MCF 10A (cell line): ENCODE data around the gene IL20RA. TPM values are rescaled to one million over a fixed set of nuclear protein-coding genes. Genes with fewer than 3 reads are reported as not detected.
"Not testable (repeated sequence)": the region's sequence is repeated elsewhere in the genome, so short reads cannot be mapped to it uniquely, and the experiment has no call there.

Experiments used
- BruUV-seq: library from RNA; stranded (reverse); fragments of 400-500 nt; replicated peaks from 2 replicates; lab custom pipeline; 2021; lab: Mats Ljungman, UMichigan
- CTCF ChIA-PET: fragments of 300-600 bp; sonication (Branson Sonifier 250); formaldehyde crosslinking; extraction: SDS; loops from one replicate; lab custom pipeline; 2021; ENCODE audit warnings: antibody characterized with exemption, inconsistent platforms; lab: Yijun Ruan, JAX
- POLR2A ChIA-PET: fragments of 300-600, 350-650 bp; sonication (Branson Sonifier 250); formaldehyde crosslinking; extraction: SDS; loops from one replicate; lab custom pipeline; 2020; ENCODE audit warnings: antibody characterized with exemption, inconsistent platforms; lab: Yijun Ruan, JAX
- DNase-seq: peaks from one replicate; pipeline ENCODE4 v3.0.0-alpha.2; 2018; ENCODE audit not compliant: unreplicated experiment
- H3K27ac Mint-ChIP-seq: one replicate; pipeline ENCODE4 v1.8.0; 2022; ENCODE audit warnings: mild to moderate bottlenecking, low read depth, mixed read lengths; ENCODE audit not compliant: unreplicated experiment
- H3K27me3 Mint-ChIP-seq: one replicate; pipeline ENCODE4 v1.8.0; 2022; ENCODE audit warnings: mixed read lengths; ENCODE audit not compliant: insufficient read depth, unreplicated experiment
- H3K36me3 Mint-ChIP-seq: one replicate; pipeline ENCODE4 v1.8.0; 2022; ENCODE audit warnings: mild to moderate bottlenecking, moderate library complexity, mixed read lengths; ENCODE audit not compliant: insufficient read depth, unreplicated experiment
- H3K4me1 Mint-ChIP-seq: one replicate; pipeline ENCODE4 v1.8.0; 2022; ENCODE audit warnings: mixed read lengths; ENCODE audit not compliant: insufficient read depth, unreplicated experiment
- H3K4me3 Mint-ChIP-seq: one replicate; pipeline ENCODE4 v1.8.0; 2022; ENCODE audit warnings: mild to moderate bottlenecking, moderate library complexity, mixed read lengths; ENCODE audit not compliant: unreplicated experiment
- H3K9me3 Mint-ChIP-seq: one replicate; pipeline ENCODE4 v1.8.0; 2022; ENCODE audit warnings: mixed read lengths; ENCODE audit not compliant: unreplicated experiment
- intact Hi-C: fragments of 100-400 bp; cut with micrococcal nuclease; formaldehyde crosslinking; loops from 2 replicates; pipeline ENCODE4 v1.14.1; 2022
- total RNA-seq: library from RNA; stranded (reverse); gene quantifications from 2 replicates; pipeline ENCODE4 v1.2.3, GENCODE V29; 2022
- TF ChIP-seq, protein P1 (sequence below): fragments of 200-600 bp; IDR thresholded peaks from one replicate; pipeline ENCODE4 v1.8.0; 2022; ENCODE audit warnings: antibody characterized with exemption, mild to moderate bottlenecking; ENCODE audit not compliant: unreplicated experiment

The IL20RA gene
- total RNA-seq, 1 experiment from 2014 or later = 0.23 TPM

DNA sequence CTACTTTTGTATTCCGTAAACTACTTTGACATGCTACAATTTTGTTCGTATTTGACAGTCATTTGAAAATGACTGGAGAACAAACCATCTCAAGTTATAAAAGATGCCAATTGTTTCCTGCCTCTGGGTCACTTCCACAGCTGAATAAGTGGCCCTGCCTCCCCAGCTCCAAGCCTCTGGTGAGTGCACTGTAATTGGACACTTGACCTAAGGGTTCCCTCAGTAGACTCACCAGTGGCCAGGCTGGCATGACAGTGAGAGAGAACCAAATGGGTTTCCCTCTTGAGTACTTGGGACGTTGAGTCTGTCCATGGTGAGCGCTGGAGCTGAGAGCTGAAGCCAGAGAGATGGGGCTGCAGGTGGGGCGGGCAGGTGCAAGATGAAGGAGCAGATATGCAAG is 65.6 kb downstream of the IL20RA start:
- ChIA-PET CTCF (no interaction called here), POLR2A (interaction anchor here (0.7 to 0.8 kb wide), 2 partner anchors 11 to 35 kb away, joined by 3 to 6 read pairs; no protein-coding TSS in a partner anchor)
- no TSS peak for BruUV-seq
- Mint-ChIP-seq H3K36me3 (no peaks in the 10 kb centered on the region), H3K4me3 (no peak overlapping the region), H3K9me3 (no peaks in the 10 kb centered on the region), H3K27ac (no peak overlapping the region), H3K27me3 (no peaks in the 10 kb centered on the region), H3K4me1 (peaks cover 7% of the 10 kb centered on the region)
- no peak for DNase-seq
- intact Hi-C loops = no loop called here
- TF ChIP-seq, protein P1, sequence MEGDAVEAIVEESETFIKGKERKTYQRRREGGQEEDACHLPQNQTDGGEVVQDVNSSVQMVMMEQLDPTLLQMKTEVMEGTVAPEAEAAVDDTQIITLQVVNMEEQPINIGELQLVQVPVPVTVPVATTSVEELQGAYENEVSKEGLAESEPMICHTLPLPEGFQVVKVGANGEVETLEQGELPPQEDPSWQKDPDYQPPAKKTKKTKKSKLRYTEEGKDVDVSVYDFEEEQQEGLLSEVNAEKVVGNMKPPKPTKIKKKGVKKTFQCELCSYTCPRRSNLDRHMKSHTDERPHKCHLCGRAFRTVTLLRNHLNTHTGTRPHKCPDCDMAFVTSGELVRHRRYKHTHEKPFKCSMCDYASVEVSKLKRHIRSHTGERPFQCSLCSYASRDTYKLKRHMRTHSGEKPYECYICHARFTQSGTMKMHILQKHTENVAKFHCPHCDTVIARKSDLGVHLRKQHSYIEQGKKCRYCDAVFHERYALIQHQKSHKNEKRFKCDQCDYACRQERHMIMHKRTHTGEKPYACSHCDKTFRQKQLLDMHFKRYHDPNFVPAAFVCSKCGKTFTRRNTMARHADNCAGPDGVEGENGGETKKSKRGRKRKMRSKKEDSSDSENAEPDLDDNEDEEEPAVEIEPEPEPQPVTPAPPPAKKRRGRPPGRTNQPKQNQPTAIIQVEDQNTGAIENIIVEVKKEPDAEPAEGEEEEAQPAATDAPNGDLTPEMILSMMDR = no peak

DNA sequence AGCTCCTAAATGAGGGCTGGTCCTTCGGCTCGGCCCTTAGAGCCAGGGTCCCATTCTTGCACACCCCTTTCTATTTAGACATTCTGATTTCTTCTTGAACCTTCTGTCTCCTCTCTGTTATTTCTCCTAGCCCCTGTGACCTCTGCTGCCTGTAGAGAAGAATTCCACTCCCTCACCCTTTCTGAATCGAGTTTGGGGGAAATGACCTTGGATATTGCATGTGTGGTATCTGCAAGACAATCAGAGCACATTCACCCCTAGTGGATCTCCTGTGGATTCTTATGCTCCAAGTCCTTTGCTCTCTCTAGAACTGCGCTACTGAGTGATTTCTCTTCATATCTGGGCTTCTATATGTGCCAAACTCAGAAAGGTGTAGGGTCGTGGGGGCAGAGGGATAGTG is 67.7 kb downstream of the IL20RA start:
- H3K9me3 Mint-ChIP-seq = no peaks in the 10 kb centered on the region
- POLR2A ChIA-PET = interaction anchor here (0.6 to 0.7 kb wide), 2 partner anchors 12 kb away, joined by 3 to 4 read pairs; no protein-coding TSS in a partner anchor
- H3K36me3 Mint-ChIP-seq = no peaks in the 10 kb centered on the region
- H3K27ac Mint-ChIP-seq = no peak overlapping the region
- CTCF ChIA-PET = no interaction called here
- no peaks in the 10 kb centered on the region for H3K27me3 Mint-ChIP-seq
- H3K4me1 Mint-ChIP-seq = no peaks in the 10 kb centered on the region
- no TSS peak for BruUV-seq
- TF ChIP-seq, protein P1 = no peak
- no peak overlapping the region for H3K4me3 Mint-ChIP-seq
- intact Hi-C loops = no loop called here
- DNase-seq = no peak

DNA sequence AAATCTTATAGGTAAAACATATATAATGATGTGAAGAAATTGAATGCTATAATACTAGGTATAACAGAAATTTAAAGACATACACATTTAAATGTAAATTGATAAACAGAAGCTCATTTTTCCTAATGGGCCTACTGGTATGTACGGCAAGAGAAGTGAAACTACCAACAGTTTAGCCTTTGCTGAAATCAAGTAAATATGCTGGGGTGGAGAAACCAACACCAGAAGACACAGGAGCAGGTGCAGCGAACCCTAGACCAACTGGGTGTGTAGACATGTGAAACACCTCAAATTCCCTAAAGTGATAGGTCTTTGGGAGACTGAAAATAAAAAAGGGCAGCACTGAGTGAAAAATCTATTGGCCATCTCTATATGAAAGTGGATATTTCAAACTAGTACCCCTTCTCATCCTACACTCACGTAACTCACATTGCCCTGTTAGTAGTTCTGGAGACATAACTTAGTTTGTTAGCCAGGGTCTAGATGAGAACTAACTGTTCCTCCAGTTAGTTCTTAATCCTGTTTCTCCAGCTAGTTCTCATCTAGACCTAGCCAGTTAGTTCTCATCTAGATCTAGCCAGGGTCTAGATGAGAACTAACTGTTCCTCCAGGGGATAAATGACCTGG is 69.6 kb downstream of the IL20RA start:
- DNase-seq = no peak
- intact Hi-C loops = no loop called here
- Mint-ChIP-seq H3K27me3 (no peaks in the 10 kb centered on the region), H3K9me3 (no peaks in the 10 kb centered on the region), H3K27ac (no peak overlapping the region), H3K4me1 (no peaks in the 10 kb centered on the region), H3K4me3 (no peak overlapping the region), H3K36me3 (no peaks in the 10 kb centered on the region)
- ChIA-PET POLR2A (no interaction called here), CTCF (interaction anchor here (1.6 kb wide), 1 partner anchor 38 kb away, joined by 7 read pairs; no protein-coding TSS in a partner anchor)
- TF ChIP-seq, protein P1 = no peak
- no TSS peak for BruUV-seq

DNA sequence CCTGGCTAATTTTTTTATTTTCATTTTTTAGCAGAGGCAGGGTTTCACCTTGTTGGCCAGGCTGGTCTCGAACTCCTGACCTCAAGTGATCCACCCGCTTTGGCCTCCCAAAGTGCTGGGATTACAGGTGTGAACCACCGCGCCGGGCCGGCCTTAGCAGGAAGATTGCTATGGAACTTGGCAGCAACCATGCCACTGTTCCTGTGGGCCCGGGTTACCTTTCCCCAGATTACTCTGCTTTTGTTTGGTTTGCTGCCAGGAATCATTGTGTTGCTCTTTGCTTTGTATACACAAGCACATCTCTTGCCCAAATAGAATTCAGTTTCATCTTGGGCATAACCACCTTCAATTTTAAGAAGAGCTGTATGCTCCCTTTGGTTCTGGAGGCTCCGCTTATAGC is 71.0 kb downstream of the IL20RA start:
- H3K27me3 Mint-ChIP-seq, H3K4me3 Mint-ChIP-seq, H3K9me3 Mint-ChIP-seq, BruUV-seq, intact Hi-C loops, H3K36me3 Mint-ChIP-seq, H3K27ac Mint-ChIP-seq, DNase-seq, H3K4me1 Mint-ChIP-seq: not testable (repeated sequence)
- POLR2A ChIA-PET = interaction anchor here (0.9 kb wide), 1 partner anchor 40 kb away, joined by 3 read pairs; no protein-coding TSS in a partner anchor
- CTCF ChIA-PET = interaction anchor here (1.6 kb wide), 1 partner anchor 39 kb away, joined by 7 read pairs; no protein-coding TSS in a partner anchor
